ENCODE measurements around the gene KIF25.

KIF25 gene

DNA sequence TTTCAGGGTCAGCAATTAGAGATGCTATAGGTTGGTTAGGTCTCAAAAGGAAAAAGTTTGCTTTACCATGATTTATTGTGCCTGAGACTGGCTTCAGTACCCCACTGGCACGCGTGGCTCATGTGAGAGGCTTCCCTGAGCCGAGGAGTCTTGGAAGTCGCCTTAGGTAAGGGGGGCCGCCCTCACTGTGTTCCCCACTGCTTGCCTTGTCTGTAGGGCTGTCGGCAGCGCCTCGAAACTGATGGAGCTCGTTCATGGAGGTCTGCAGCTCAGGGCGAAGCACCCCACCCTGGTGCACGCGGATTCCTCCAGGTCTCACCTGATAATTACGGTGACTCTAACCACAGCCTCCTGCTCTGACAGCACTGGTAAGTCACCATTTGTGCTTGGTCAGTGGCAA is 42.4 kb downstream of the KIF25 start:
- ATAC-seq: no peak
- no peak for TF ChIP-seq TOX (CRISPR knock-in tag; IDR thresholded peaks at IDR 0.05; ENCODE audit: borderline replicate concordance)
- no peak for TF ChIP-seq RARB (CRISPR knock-in tag; IDR thresholded peaks at IDR 0.05)
- TF ChIP-seq ESRRG (CRISPR knock-in tag; IDR thresholded peaks at IDR 0.05): no peak
- TF ChIP-seq, protein P1, sequence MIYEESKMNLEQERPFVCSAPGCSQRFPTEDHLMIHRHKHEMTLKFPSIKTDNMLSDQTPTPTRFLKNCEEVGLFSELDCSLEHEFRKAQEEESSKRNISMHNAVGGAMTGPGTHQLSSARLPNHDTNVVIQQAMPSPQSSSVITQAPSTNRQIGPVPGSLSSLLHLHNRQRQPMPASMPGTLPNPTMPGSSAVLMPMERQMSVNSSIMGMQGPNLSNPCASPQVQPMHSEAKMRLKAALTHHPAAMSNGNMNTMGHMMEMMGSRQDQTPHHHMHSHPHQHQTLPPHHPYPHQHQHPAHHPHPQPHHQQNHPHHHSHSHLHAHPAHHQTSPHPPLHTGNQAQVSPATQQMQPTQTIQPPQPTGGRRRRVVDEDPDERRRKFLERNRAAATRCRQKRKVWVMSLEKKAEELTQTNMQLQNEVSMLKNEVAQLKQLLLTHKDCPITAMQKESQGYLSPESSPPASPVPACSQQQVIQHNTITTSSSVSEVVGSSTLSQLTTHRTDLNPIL (CRISPR knock-in tag; IDR thresholded peaks at IDR 0.05; ENCODE audit: low read depth): no peak
- TF ChIP-seq ZC3H10 (CRISPR knock-in tag; IDR thresholded peaks at IDR 0.05): no peak
- TF ChIP-seq OSR1 (CRISPR knock-in tag; IDR thresholded peaks at IDR 0.05): no peak
- no peak for TF ChIP-seq SNAI2 (CRISPR knock-in tag; IDR thresholded peaks at IDR 0.05)
- no peak for TF ChIP-seq ISL1 (CRISPR knock-in tag; IDR thresholded peaks at IDR 0.05)
- no peak for TF ChIP-seq CSDC2 (CRISPR knock-in tag; IDR thresholded peaks at IDR 0.05)

DNA sequence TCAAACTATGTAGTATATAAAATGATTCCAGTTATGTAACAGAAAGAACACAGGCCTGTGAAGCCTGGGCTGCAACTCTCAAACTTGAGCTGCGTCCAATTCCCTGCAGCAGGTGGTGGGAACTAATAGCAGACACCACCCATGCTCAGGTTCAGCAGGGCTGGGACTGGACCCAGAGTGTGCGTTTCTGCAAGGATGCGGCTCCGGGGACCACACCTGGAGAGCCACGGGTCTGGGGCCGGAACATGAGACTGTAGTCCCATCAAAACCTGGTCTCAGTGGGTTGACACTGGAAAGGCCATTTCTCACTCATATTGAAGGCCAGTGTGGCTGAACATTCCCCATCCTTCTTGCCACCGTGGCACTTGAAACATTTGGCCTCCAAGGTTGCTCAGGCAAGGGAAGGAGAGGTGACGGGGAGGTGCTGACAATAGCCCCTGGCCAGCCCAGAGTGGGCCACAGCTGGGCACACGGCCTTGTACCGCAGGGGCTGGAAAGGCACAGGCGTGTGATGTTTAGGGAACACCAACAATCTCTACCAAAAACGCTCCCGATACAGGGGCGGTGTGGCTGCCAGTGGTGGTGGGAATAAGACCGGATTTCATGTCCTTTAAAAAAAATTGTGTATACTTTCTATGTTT is 43.5 kb downstream of the KIF25 start:
- TF ChIP-seq ZFP3 (CRISPR knock-in tag; IDR thresholded peaks at IDR 0.05): no peak
- no peak for TF ChIP-seq ZNF565 (CRISPR knock-in tag; conservative IDR thresholded peaks at IDR 0.05; ENCODE audit: low read depth)
- no peak for TF ChIP-seq PPARA (CRISPR knock-in tag; IDR thresholded peaks at IDR 0.05; ENCODE audit: borderline replicate concordance)
- TF ChIP-seq ARNTL (CRISPR knock-in tag; IDR thresholded peaks at IDR 0.05; ENCODE audit: borderline replicate concordance, low read depth): no peak
- TF ChIP-seq, protein P2, sequence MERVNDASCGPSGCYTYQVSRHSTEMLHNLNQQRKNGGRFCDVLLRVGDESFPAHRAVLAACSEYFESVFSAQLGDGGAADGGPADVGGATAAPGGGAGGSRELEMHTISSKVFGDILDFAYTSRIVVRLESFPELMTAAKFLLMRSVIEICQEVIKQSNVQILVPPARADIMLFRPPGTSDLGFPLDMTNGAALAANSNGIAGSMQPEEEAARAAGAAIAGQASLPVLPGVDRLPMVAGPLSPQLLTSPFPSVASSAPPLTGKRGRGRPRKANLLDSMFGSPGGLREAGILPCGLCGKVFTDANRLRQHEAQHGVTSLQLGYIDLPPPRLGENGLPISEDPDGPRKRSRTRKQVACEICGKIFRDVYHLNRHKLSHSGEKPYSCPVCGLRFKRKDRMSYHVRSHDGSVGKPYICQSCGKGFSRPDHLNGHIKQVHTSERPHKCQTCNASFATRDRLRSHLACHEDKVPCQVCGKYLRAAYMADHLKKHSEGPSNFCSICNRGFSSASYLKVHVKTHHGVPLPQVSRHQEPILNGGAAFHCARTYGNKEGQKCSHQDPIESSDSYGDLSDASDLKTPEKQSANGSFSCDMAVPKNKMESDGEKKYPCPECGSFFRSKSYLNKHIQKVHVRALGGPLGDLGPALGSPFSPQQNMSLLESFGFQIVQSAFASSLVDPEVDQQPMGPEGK (CRISPR knock-in tag; IDR thresholded peaks at IDR 0.05; ENCODE audit: borderline replicate concordance): no peak
- no peak for TF ChIP-seq ZC3H10 (CRISPR knock-in tag; IDR thresholded peaks at IDR 0.05)
- TF ChIP-seq, protein P1 (CRISPR knock-in tag; IDR thresholded peaks at IDR 0.05; ENCODE audit: low read depth): no peak
- TF ChIP-seq, protein P3, sequence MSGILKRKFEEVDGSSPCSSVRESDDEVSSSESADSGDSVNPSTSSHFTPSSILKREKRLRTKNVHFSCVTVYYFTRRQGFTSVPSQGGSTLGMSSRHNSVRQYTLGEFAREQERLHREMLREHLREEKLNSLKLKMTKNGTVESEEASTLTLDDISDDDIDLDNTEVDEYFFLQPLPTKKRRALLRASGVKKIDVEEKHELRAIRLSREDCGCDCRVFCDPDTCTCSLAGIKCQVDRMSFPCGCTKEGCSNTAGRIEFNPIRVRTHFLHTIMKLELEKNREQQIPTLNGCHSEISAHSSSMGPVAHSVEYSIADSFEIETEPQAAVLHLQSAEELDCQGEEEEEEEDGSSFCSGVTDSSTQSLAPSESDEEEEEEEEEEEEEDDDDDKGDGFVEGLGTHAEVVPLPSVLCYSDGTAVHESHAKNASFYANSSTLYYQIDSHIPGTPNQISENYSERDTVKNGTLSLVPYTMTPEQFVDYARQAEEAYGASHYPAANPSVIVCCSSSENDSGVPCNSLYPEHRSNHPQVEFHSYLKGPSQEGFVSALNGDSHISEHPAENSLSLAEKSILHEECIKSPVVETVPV (CRISPR knock-in tag; IDR thresholded peaks at IDR 0.05): no peak
- TF ChIP-seq OSR1 (CRISPR knock-in tag; IDR thresholded peaks at IDR 0.05): no peak
- TF ChIP-seq RARB (CRISPR knock-in tag; IDR thresholded peaks at IDR 0.05): no peak
- TF ChIP-seq CSDC2 (CRISPR knock-in tag; IDR thresholded peaks at IDR 0.05): no peak
- no peak for TF ChIP-seq ESRRG (CRISPR knock-in tag; IDR thresholded peaks at IDR 0.05)
- TF ChIP-seq ISL1 (CRISPR knock-in tag; IDR thresholded peaks at IDR 0.05): no peak
- no peak for TF ChIP-seq TOX (CRISPR knock-in tag; IDR thresholded peaks at IDR 0.05; ENCODE audit: borderline replicate concordance)
- no peak for ATAC-seq

DNA sequence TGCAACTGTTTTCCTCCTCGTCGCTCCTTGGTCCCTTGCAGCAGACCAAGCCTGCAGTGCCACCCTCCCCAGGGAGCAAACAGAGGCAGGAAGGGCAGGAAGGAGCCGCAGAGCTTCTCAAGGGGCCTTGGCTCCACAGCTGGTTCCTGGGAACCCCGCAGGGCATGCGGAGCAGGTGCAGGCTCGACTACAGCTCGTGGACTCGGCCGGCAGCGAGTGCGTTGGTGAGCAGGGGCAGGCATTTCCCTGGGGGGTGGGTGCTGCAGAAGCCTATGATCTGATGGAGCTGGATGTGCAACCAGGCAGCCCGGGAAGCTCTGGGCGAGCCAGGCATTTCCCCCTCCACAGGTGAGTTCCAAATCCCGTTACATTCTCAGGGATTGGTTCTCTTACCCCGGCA is 44.5 kb downstream of the KIF25 start:
- ATAC-seq: no peak
- no peak for TF ChIP-seq ISL1 (CRISPR knock-in tag; IDR thresholded peaks at IDR 0.05)
- no peak for TF ChIP-seq ZNF70 (CRISPR knock-in tag; IDR thresholded peaks at IDR 0.05)
- no peak for TF ChIP-seq PPARA (CRISPR knock-in tag; IDR thresholded peaks at IDR 0.05; ENCODE audit: borderline replicate concordance)
- TF ChIP-seq OSR1 (CRISPR knock-in tag; IDR thresholded peaks at IDR 0.05): no peak
- no peak for TF ChIP-seq ZC3H10 (CRISPR knock-in tag; IDR thresholded peaks at IDR 0.05)
- TF ChIP-seq CSDC2 (CRISPR knock-in tag; IDR thresholded peaks at IDR 0.05): no peak
- TF ChIP-seq, protein P4, sequence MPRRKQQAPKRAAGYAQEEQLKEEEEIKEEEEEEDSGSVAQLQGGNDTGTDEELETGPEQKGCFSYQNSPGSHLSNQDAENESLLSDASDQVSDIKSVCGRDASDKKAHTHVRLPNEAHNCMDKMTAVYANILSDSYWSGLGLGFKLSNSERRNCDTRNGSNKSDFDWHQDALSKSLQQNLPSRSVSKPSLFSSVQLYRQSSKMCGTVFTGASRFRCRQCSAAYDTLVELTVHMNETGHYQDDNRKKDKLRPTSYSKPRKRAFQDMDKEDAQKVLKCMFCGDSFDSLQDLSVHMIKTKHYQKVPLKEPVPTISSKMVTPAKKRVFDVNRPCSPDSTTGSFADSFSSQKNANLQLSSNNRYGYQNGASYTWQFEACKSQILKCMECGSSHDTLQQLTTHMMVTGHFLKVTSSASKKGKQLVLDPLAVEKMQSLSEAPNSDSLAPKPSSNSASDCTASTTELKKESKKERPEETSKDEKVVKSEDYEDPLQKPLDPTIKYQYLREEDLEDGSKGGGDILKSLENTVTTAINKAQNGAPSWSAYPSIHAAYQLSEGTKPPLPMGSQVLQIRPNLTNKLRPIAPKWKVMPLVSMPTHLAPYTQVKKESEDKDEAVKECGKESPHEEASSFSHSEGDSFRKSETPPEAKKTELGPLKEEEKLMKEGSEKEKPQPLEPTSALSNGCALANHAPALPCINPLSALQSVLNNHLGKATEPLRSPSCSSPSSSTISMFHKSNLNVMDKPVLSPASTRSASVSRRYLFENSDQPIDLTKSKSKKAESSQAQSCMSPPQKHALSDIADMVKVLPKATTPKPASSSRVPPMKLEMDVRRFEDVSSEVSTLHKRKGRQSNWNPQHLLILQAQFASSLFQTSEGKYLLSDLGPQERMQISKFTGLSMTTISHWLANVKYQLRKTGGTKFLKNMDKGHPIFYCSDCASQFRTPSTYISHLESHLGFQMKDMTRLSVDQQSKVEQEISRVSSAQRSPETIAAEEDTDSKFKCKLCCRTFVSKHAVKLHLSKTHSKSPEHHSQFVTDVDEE (CRISPR knock-in tag; IDR thresholded peaks at IDR 0.05): no peak
- TF ChIP-seq GLIS3 (CRISPR knock-in tag; IDR thresholded peaks at IDR 0.05): no peak
- TF ChIP-seq, protein P2 (CRISPR knock-in tag; IDR thresholded peaks at IDR 0.05; ENCODE audit: borderline replicate concordance): no peak
- no peak for TF ChIP-seq ZFP30 (CRISPR knock-in tag; IDR thresholded peaks at IDR 0.05)
- no peak for TF ChIP-seq TCF4 (CRISPR knock-in tag; IDR thresholded peaks at IDR 0.05; ENCODE audit: borderline replicate concordance)
- TF ChIP-seq, protein P1 (CRISPR knock-in tag; IDR thresholded peaks at IDR 0.05; ENCODE audit: low read depth): no peak
